ENCODE data around the gene SLC27A5. TPM values are rescaled to one million over a fixed set of nuclear protein-coding genes. Genes with fewer than 3 reads are reported as not detected.

Gene SLC27A5
- total and polyA plus RNA-seq, 2 experiments from 2014 or later: 16.2 to 35.5 TPM

- Histone ChIP-seq H2AFZ (no peak overlapping the region), H3K9me2 (ENCODE audit: insufficient read depth) (no peaks in the 10 kb centered on the region), H3K36me3 (ENCODE audit: insufficient read depth) (no peaks in the 10 kb centered on the region), H4K20me1 (replicated peaks; ENCODE audit: insufficient read depth) (no peaks in the 10 kb centered on the region), H3K4me2 (no peak overlapping the region), H3K4me3 (no peak overlapping the region), H3K27ac (ENCODE audit: low read depth) (no peak overlapping the region), H3K79me2 (replicated peaks; ENCODE audit: insufficient read depth) (no peaks in the 10 kb centered on the region), H3K27me3 (ENCODE audit: insufficient read depth) (no peaks in the 10 kb centered on the region; the same call in 1 of the 2 replicates), H3F3A (replicated peaks; ENCODE audit: low read depth) (no peaks in the 10 kb centered on the region), H3K4me1 (ENCODE audit: insufficient read depth) (peaks cover 5% of the 10 kb centered on the region; the same call in 1 of the 2 replicates)
- Mint-ChIP-seq H3K27me3 (ENCODE audit: insufficient read depth, low read depth, poor library complexity) (peaks cover 16% of the 10 kb centered on the region), H3K9me3 (no peaks in the 10 kb centered on the region), H3K4me1 (peaks cover 17% of the 10 kb centered on the region), H3K4me3 (no peak overlapping the region), H3K36me3 (ENCODE audit: low read depth) (no peaks in the 10 kb centered on the region), H3K27ac (no peak overlapping the region)
- no peak for TF ChIP-seq POLR2AphosphoS5 (IDR thresholded peaks at IDR 0.05; ENCODE audit: low read depth)
- TF ChIP-seq, protein P1, sequence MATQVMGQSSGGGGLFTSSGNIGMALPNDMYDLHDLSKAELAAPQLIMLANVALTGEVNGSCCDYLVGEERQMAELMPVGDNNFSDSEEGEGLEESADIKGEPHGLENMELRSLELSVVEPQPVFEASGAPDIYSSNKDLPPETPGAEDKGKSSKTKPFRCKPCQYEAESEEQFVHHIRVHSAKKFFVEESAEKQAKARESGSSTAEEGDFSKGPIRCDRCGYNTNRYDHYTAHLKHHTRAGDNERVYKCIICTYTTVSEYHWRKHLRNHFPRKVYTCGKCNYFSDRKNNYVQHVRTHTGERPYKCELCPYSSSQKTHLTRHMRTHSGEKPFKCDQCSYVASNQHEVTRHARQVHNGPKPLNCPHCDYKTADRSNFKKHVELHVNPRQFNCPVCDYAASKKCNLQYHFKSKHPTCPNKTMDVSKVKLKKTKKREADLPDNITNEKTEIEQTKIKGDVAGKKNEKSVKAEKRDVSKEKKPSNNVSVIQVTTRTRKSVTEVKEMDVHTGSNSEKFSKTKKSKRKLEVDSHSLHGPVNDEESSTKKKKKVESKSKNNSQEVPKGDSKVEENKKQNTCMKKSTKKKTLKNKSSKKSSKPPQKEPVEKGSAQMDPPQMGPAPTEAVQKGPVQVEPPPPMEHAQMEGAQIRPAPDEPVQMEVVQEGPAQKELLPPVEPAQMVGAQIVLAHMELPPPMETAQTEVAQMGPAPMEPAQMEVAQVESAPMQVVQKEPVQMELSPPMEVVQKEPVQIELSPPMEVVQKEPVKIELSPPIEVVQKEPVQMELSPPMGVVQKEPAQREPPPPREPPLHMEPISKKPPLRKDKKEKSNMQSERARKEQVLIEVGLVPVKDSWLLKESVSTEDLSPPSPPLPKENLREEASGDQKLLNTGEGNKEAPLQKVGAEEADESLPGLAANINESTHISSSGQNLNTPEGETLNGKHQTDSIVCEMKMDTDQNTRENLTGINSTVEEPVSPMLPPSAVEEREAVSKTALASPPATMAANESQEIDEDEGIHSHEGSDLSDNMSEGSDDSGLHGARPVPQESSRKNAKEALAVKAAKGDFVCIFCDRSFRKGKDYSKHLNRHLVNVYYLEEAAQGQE (IDR thresholded peaks at IDR 0.05; ENCODE audit: unreplicated experiment): no peak
- TF ChIP-seq CREB1 (CRISPR knock-in tag; IDR thresholded peaks at IDR 0.05; ENCODE audit: low read depth): no peak
- no peak for TF ChIP-seq NANOG (IDR thresholded peaks at IDR 0.05; ENCODE audit: borderline replicate concordance)
- TF ChIP-seq ETS1 (IDR thresholded peaks at IDR 0.05): no peak
- TF ChIP-seq EZH2phosphoT487 (IDR thresholded peaks at IDR 0.05; ENCODE audit: unreplicated experiment): no peak
- TF ChIP-seq ZNF114 (CRISPR knock-in tag; IDR thresholded peaks at IDR 0.05): no peak
- no peak for TF ChIP-seq EZH2 (IDR thresholded peaks at IDR 0.05; ENCODE audit: low read depth, unreplicated experiment)
- no peak for TF ChIP-seq CTCF (conservative IDR thresholded peaks at IDR 0.05; ENCODE audit: low read depth in 2 of 2)
- TF ChIP-seq JUNB (IDR thresholded peaks at IDR 0.05; ENCODE audit: unreplicated experiment): no peak
- TF ChIP-seq ZNF462 (CRISPR knock-in tag; IDR thresholded peaks at IDR 0.05): no peak
- TF ChIP-seq ZNF331 (CRISPR knock-in tag; IDR thresholded peaks at IDR 0.05; ENCODE audit: low read depth): no peak
- TF ChIP-seq STAT1 (IDR thresholded peaks at IDR 0.05; ENCODE audit: unreplicated experiment): no peak
- DNase-seq (ENCODE audit: low spot score) (no peak), ATAC-seq (no peak)
Measured at GRCh38 chr19:58529405-58529804, 17.6 kb upstream of the SLC27A5 start.

Data from GM23338 (cell line).